Measurements from ENCODE around the gene THAP12.

THAP12 gene

DNA sequence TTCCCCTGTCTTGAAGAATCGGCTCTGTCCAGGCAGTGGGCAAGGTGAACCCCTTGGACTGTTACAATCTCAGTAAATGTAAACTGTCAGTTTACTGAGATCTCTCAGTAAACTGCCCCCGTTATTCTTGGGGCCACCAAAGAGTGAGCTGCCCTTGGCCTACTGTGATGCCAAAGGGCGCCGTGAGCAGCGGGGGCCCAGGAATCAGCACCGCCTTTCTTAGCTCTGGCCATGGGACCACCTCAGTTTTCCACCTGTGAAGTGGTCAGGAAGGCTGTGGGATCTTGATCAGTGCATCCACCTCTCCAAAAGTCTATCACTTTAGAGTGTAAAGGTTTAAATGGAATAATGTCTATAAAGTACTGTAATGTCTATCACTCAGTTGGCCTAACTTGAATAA, 57.1 kb downstream of the THAP12 start:
- TF ChIP-seq POLR2AphosphoS5 (IDR thresholded peaks at IDR 0.05; ENCODE audit: low read depth, low read length) (no peak), SIN3A (IDR thresholded peaks at IDR 0.05; ENCODE audit: borderline replicate concordance, insufficient read depth, low read length) (no peak), TAF1 (IDR thresholded peaks at IDR 0.05; ENCODE audit: borderline replicate concordance, insufficient read depth, low read length) (no peak), FOXP2 (optimal IDR thresholded peaks at IDR 0.05; ENCODE audit: borderline replicate concordance, extremely low read depth, extremely low read length, insufficient read depth) (no peak)
- TF ChIP-seq, protein P1, sequence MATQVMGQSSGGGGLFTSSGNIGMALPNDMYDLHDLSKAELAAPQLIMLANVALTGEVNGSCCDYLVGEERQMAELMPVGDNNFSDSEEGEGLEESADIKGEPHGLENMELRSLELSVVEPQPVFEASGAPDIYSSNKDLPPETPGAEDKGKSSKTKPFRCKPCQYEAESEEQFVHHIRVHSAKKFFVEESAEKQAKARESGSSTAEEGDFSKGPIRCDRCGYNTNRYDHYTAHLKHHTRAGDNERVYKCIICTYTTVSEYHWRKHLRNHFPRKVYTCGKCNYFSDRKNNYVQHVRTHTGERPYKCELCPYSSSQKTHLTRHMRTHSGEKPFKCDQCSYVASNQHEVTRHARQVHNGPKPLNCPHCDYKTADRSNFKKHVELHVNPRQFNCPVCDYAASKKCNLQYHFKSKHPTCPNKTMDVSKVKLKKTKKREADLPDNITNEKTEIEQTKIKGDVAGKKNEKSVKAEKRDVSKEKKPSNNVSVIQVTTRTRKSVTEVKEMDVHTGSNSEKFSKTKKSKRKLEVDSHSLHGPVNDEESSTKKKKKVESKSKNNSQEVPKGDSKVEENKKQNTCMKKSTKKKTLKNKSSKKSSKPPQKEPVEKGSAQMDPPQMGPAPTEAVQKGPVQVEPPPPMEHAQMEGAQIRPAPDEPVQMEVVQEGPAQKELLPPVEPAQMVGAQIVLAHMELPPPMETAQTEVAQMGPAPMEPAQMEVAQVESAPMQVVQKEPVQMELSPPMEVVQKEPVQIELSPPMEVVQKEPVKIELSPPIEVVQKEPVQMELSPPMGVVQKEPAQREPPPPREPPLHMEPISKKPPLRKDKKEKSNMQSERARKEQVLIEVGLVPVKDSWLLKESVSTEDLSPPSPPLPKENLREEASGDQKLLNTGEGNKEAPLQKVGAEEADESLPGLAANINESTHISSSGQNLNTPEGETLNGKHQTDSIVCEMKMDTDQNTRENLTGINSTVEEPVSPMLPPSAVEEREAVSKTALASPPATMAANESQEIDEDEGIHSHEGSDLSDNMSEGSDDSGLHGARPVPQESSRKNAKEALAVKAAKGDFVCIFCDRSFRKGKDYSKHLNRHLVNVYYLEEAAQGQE (IDR thresholded peaks at IDR 0.05; ENCODE audit: insufficient read depth in 1 of 2, low read depth in 2 of 2, low read length in 2 of 2) = no peak

DNA sequence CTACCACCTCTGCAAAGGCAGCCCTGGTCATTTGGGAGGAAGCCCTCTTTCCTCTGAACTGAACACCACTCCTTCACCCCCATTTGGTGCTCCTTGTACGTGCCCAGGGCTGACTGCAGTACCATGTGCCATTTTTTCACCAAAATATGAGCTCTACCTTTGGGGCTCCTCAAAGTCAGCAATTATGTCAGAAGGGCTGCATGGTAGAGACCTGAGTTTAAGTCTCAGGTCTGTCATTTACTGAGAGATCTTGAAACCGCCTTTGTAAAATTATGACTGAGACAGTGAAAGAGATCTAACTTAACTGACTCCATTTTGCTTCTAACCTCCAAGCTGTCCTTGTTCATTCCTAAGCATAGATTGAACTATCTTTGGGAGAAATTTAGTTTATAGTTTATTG, 58.0 kb downstream of the THAP12 start:
- no peak for TF ChIP-seq POLR2AphosphoS5 (IDR thresholded peaks at IDR 0.05; ENCODE audit: low read depth, low read length)
- TF ChIP-seq FOXP2 (optimal IDR thresholded peaks at IDR 0.05; ENCODE audit: borderline replicate concordance, extremely low read depth, extremely low read length, insufficient read depth) = no peak
- TF ChIP-seq TAF1 (IDR thresholded peaks at IDR 0.05; ENCODE audit: borderline replicate concordance, insufficient read depth, low read length) = no peak
- TF ChIP-seq, protein P1 (IDR thresholded peaks at IDR 0.05; ENCODE audit: insufficient read depth in 1 of 2, low read depth in 2 of 2, low read length in 2 of 2) = no peak
- TF ChIP-seq SIN3A (IDR thresholded peaks at IDR 0.05; ENCODE audit: borderline replicate concordance, insufficient read depth, low read length) = no peak

DNA sequence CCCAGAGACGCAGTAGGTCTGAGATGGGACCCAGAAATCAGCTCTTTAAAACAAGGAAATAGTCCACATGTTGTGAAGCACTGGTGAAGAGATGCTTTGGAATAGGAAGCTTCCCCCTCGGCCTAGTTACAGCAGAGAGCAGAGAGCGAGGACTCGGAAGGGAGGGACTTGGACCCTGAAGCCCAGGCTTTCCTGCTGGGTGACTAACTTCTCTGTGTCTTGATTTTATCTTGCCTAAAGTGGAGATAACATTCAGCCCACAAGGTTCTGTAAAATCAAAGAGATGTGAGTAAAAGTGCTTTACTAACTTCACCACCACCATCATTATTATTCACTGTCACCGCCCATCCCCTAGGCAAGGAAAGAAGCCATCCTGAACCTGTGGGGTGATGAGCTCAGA, 58.4 kb downstream of the THAP12 start:
- TF ChIP-seq FOXP2 (optimal IDR thresholded peaks at IDR 0.05; ENCODE audit: borderline replicate concordance, extremely low read depth, extremely low read length, insufficient read depth) (no peak), TAF1 (IDR thresholded peaks at IDR 0.05; ENCODE audit: borderline replicate concordance, insufficient read depth, low read length) (no peak), SIN3A (IDR thresholded peaks at IDR 0.05; ENCODE audit: borderline replicate concordance, insufficient read depth, low read length) (no peak), POLR2AphosphoS5 (IDR thresholded peaks at IDR 0.05; ENCODE audit: low read depth, low read length) (no peak)
- TF ChIP-seq, protein P1 (IDR thresholded peaks at IDR 0.05; ENCODE audit: insufficient read depth in 1 of 2, low read depth in 2 of 2, low read length in 2 of 2) = no peak

DNA sequence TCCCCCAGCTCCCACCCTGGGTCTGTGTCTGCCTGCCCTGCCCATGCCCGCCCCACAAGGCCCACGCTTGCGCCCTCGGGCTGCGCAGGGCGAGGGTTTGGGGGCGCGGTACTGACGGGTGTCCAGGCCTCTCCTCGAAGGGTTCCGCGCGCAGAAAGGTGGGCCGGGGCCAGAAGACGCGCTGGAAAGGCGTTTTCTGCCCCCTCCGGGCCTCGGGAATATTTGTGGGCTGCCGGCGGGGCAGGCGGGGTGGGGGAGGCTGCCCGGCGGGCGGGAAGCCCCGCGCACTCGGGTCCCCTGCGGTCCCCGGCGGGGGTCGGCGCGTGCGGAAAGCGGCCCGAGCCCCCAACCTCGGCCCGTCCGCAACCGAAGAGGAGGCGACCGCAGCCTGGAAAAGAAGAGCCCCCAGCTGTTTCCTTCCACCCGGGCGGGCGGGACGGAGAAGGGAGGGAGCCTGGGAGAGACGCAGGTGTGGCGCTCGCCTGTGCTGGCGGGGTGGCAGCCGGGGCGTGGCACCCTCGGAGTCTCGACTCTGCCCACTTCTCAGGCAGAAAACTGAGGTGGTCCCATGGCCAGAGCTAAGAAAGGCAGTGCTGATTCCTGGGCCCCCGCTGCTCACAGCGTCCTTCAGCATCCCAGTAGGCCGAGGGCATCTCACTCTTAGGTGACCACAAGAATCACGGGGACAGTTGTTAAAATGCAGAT, 59.0 kb downstream of the THAP12 start:
- TF ChIP-seq FOXP2 (optimal IDR thresholded peaks at IDR 0.05; ENCODE audit: borderline replicate concordance, extremely low read depth, extremely low read length, insufficient read depth) = no peak
- TF ChIP-seq SIN3A (IDR thresholded peaks at IDR 0.05; ENCODE audit: borderline replicate concordance, insufficient read depth, low read length) = no peak
- TF ChIP-seq POLR2AphosphoS5 (IDR thresholded peaks at IDR 0.05; ENCODE audit: low read depth, low read length) = no peak
- TF ChIP-seq, protein P1 (IDR thresholded peaks at IDR 0.05; ENCODE audit: insufficient read depth in 1 of 2, low read depth in 2 of 2, low read length in 2 of 2) = no peak
- TF ChIP-seq TAF1 (IDR thresholded peaks at IDR 0.05; ENCODE audit: borderline replicate concordance, insufficient read depth, low read length) = no peak

Data from PFSK-1 (cell line).